HepG2 (cell line): ENCODE measurements around the gene DDX23. TPM values are rescaled to one million over a fixed set of nuclear protein-coding genes. Genes with fewer than 3 reads are reported as not detected.

Experiments used
- ATAC-seq: fragments of 200-7000 bp; cut with Tn5 transposase; 3 replicates; pipeline ENCODE4 v1.9.1; 2020; ENCODE audit warnings: mild to moderate bottlenecking, moderate library complexity
- BruUV-seq: library from RNA; stranded (reverse); fragments of 400-500 nt; replicated peaks from 2 replicates; lab custom pipeline; 2021; lab: Mats Ljungman, UMichigan
- CTCF ChIA-PET: fragments of 300-600 bp; formaldehyde crosslinking; extraction: SDS; loops from one replicate; lab custom pipeline; 2021; ENCODE audit warnings: low total read pairs, inconsistent platforms, low intra/inter-chr PET ratio; lab: Yijun Ruan, JAX
- POLR2A ChIA-PET: fragments of 350-600 bp; sonication (Branson Sonifier 250); formaldehyde crosslinking; loops from one replicate; lab custom pipeline; 2020; ENCODE audit warnings: antibody characterized with exemption, inconsistent platforms; lab: Yijun Ruan, JAX
- DNase-seq: peaks from one replicate; pipeline ENCODE4 v3.0.0-alpha.2; 2015; ENCODE audit warnings: low spot score
- FAIRE-seq: peaks from 3 replicates; lab custom pipeline; 2011; peaks lifted over from hg19 to GRCh38; lab: Jason Lieb, UNC
- H2AFZ ChIP-seq: one replicate; pipeline ENCODE4 v1.6.1; 2011; ENCODE audit warnings: low read length, inconsistent platforms
- H3K27ac ChIP-seq: fragments of 300-600 bp; 3 replicates; pipeline ENCODE4 v1.8.0; 2011; ENCODE audit warnings: mixed run types, mild to moderate bottlenecking, mixed read lengths, low read length, inconsistent platforms; ENCODE audit not compliant: insufficient read depth; ENCODE audit errors: extremely low read length
- H3K27me3 ChIP-seq, 2 experiments: fragments of 200-600 bp in 1 of 2; 2 replicates in 1 of 2; 3 replicates in 1 of 2; pipeline versions ENCODE4 v1.6.0 to v1.8.0; 2011; ENCODE audit warnings: low read length in 2 of 2, mild to moderate bottlenecking in 2 of 2, moderate library complexity in 2 of 2, inconsistent platforms in 1 of 2; ENCODE audit not compliant: insufficient read depth in 2 of 2, control insufficient read depth in 1 of 2
- H3K36me3 ChIP-seq, 2 experiments: fragments of 200-600 bp in 1 of 2; replicated peaks in 1 of 2; 2 replicates in 1 of 2; 3 replicates in 1 of 2; pipeline versions ENCODE4 v1.5.1 to v1.8.0; 2011; ENCODE audit warnings: low read length in 2 of 2, inconsistent platforms in 1 of 2; ENCODE audit not compliant: insufficient read depth in 2 of 2, control insufficient read depth in 1 of 2
- H3K4me1 ChIP-seq: 2 replicates; pipeline ENCODE4 v1.5.1; 2012; ENCODE audit warnings: low read length, inconsistent platforms; ENCODE audit not compliant: insufficient read depth
- H3K4me2 ChIP-seq: 2 replicates; pipeline ENCODE4 v1.6.0; 2011; ENCODE audit warnings: low read depth, low read length, inconsistent platforms
- H3K4me3 ChIP-seq, 3 experiments: fragments of 200-600 bp in 1 of 3; sonication (generic), shearing (Covaris generic) in 1 of 3; replicated peaks in 1 of 3; 2 replicates each; pipeline ENCODE4 v1.5.1; 2011 to 2016; ENCODE audit warnings: low read length in 3 of 3, inconsistent platforms in 2 of 3, low read depth in 2 of 3, mild to moderate bottlenecking in 2 of 3, control low read depth in 1 of 3, mixed read lengths in 1 of 3; ENCODE audit not compliant: insufficient read depth in 1 of 3
- H3K79me2 ChIP-seq: one replicate; pipeline ENCODE4 v1.6.1; 2011; ENCODE audit warnings: low read length, inconsistent platforms; ENCODE audit not compliant: insufficient read depth
- H3K9ac ChIP-seq: 2 replicates; pipeline ENCODE4 v1.6.0; 2011; ENCODE audit warnings: mild to moderate bottlenecking, low read depth, low read length, inconsistent platforms; ENCODE audit not compliant: insufficient read depth
- H3K9me3 ChIP-seq: 2 replicates; pipeline ENCODE4 v1.5.1; 2012; ENCODE audit warnings: mild to moderate bottlenecking, low read length
- H4K20me1 ChIP-seq: 2 replicates; pipeline ENCODE4 v1.6.0; 2011; ENCODE audit warnings: inconsistent platforms, mild to moderate bottlenecking, low read length, moderate library complexity; ENCODE audit not compliant: insufficient read depth
- ADNP ChIP-seq: sonication (generic); formaldehyde crosslinking; IDR thresholded peaks from 2 replicates; pipeline ENCODE4 v1.4.0; 2020; ENCODE audit warnings: missing genetic modification reagents
- CREB1 ChIP-seq, 2 experiments: fragments of 450-650 bp in 1 of 2; IDR thresholded peaks; 2 replicates each; pipeline ENCODE4 v1.6.1; 2016 to 2017; ENCODE audit warnings: control low read depth in 1 of 2, mild to moderate bottlenecking in 1 of 2, missing compliant biosample characterization in 1 of 2, missing genetic modification characterization in 1 of 2
- DMAP1 ChIP-seq: IDR thresholded peaks from 2 replicates; pipeline ENCODE4 v1.6.1; 2016
- DMTF1 ChIP-seq: sonication (generic); formaldehyde crosslinking; IDR thresholded peaks from 2 replicates; pipeline ENCODE4 v1.4.0; 2020; ENCODE audit warnings: mild to moderate bottlenecking, missing genetic modification reagents
- ELF1 ChIP-seq: sonication (generic); formaldehyde crosslinking; IDR thresholded peaks from 2 replicates; pipeline ENCODE4 v1.4.0; 2020; ENCODE audit warnings: missing genetic modification reagents
- GFI1 ChIP-seq: sonication (generic); formaldehyde crosslinking; IDR thresholded peaks from 2 replicates; pipeline ENCODE4 v1.5.0; 2020; ENCODE audit warnings: missing genetic modification reagents, mild to moderate bottlenecking, borderline replicate concordance
- KDM2A ChIP-seq: sonication (generic); formaldehyde crosslinking; IDR thresholded peaks from 2 replicates; pipeline ENCODE4 v1.4.0; 2020; ENCODE audit warnings: low read depth, missing genetic modification reagents, borderline replicate concordance
- KLF13 ChIP-seq: sonication (generic); formaldehyde crosslinking; IDR thresholded peaks from 2 replicates; pipeline ENCODE4 v1.4.0; 2020; ENCODE audit warnings: mild to moderate bottlenecking, missing genetic modification reagents
- MAX ChIP-seq: IDR thresholded peaks from 2 replicates; pipeline ENCODE4 v1.6.1; 2012; ENCODE audit warnings: inconsistent platforms
- MED13 ChIP-seq: sonication (generic); formaldehyde crosslinking; IDR thresholded peaks from 2 replicates; pipeline ENCODE4 v1.5.0; 2020; ENCODE audit warnings: missing genetic modification reagents
- PPARG ChIP-seq: conservative IDR thresholded peaks from 2 replicates; pipeline ENCODE4 v1.6.1; 2016; ENCODE audit warnings: missing biosample characterization, missing genetic modification reagents
- RELA ChIP-seq: sonication (generic); formaldehyde crosslinking; IDR thresholded peaks from 2 replicates; pipeline ENCODE4 v1.4.0; 2020; ENCODE audit warnings: missing genetic modification reagents
- RFXANK ChIP-seq: IDR thresholded peaks from 2 replicates; pipeline ENCODE4 v1.6.1; 2016
- STAT6 ChIP-seq: sonication (generic); formaldehyde crosslinking; IDR thresholded peaks from 2 replicates; pipeline ENCODE4 v1.4.0; 2020; ENCODE audit warnings: missing genetic modification reagents, mild to moderate bottlenecking, borderline replicate concordance
- TRIM24 ChIP-seq: sonication (generic); formaldehyde crosslinking; IDR thresholded peaks from 2 replicates; pipeline ENCODE4 v1.8.0; 2022; ENCODE audit warnings: mild to moderate bottlenecking, missing genetic modification reagents
- ZBTB20 ChIP-seq: sonication (generic); formaldehyde crosslinking; IDR thresholded peaks from 2 replicates; pipeline ENCODE4 v1.8.1; 2023; ENCODE audit warnings: missing genetic modification reagents, low read depth, mild to moderate bottlenecking, borderline replicate concordance
- ZNF20 ChIP-seq: sonication (generic); formaldehyde crosslinking; IDR thresholded peaks from 2 replicates; pipeline ENCODE4 v1.4.0; 2020; ENCODE audit warnings: mild to moderate bottlenecking, moderate library complexity, missing genetic modification reagents
- ZNF260 ChIP-seq: sonication (generic); formaldehyde crosslinking; IDR thresholded peaks from 2 replicates; pipeline ENCODE4 v1.4.0; 2020; ENCODE audit warnings: missing genetic modification reagents, low read depth, mild to moderate bottlenecking, borderline replicate concordance
- ZNF329 ChIP-seq: sonication (generic); formaldehyde crosslinking; IDR thresholded peaks from 2 replicates; pipeline ENCODE4 v1.9.0; 2021; ENCODE audit warnings: low read depth, mild to moderate bottlenecking, missing genetic modification reagents
- WGBS: methylation state at CpG from one replicate; pipeline ENCODE4 v1.1.6; 2017; ENCODE audit warnings: low lambda C conversion rate; 5-methylcytosine and 5-hydroxymethylcytosine counted together
- in situ Hi-C: cut with HindIII; loops from 2 replicates; pipeline ENCODE4 v1.10.0; 2017; ENCODE audit warnings: low pct_unique_long_range_greater_than_20kb; ENCODE audit not compliant: extremely low pct_ligation_motif_present
- intact Hi-C: fragments of 100-400 bp; cut with micrococcal nuclease; formaldehyde crosslinking; loops from one replicate; pipeline ENCODE4 v1.10.0; 2022; ENCODE audit not compliant: unreplicated experiment
- polyA plus RNA-seq, 8 experiments: library from polyadenylated mRNA; depleted of rRNA in 3 of 8; stranded (reverse) in 7 of 8; unstranded in 1 of 8; fragments of >200 nt; fragmentation: Illumina TruSeq in 4 of 8; extraction: Trizol in 4 of 8; gene quantifications; 2 replicates each; pipeline versions ENCODE4 v1.2.1 to v1.2.3, GENCODE V29; 2011 to 2016; ENCODE audit warnings: low read depth in 4 of 8, missing spikeins in 1 of 8, mixed read lengths in 1 of 8; ENCODE audit not compliant: insufficient read depth in 1 of 8
- total RNA-seq, 5 experiments: library from RNA; depleted of rRNA; stranded (reverse); fragments of >200 nt; fragmentation: Illumina TruSeq; extraction: Trizol; gene quantifications; 2 replicates each; pipeline ENCODE4 v1.2.3, GENCODE V29; 2016; ENCODE audit warnings: low read depth in 1 of 5

DDX23 gene
- total and polyA plus RNA-seq, 2 of the 13 experiments (the other 11 are each of a cell fraction or from before 2014, with no cell fraction given), result 35.7 to 90.0 TPM

GRCh38 chr12:48838048-48838447 lies 13.9 kb downstream of the DDX23 start (continued):
- TF ChIP-seq DMTF1 (CRISPR knock-in tag), result no peak
- no peak for TF ChIP-seq ZNF260 (CRISPR knock-in tag)
- TF ChIP-seq ADNP (CRISPR knock-in tag), result peak; percentile 56; the same call in 1 of the 2 replicates
- TF ChIP-seq GFI1, result peak; percentile 33; the same call in 1 of the 2 replicates
- TF ChIP-seq ZNF20, result no peak
- no peak for TF ChIP-seq MAX
- TF ChIP-seq, all 625 proteins: peak for 11

GRCh38 chr12:48832321-48833060 lies 19.5 kb downstream of the DDX23 start:
- 95% methylated on average over 10 of the region's 12 CpGs for WGBS
- BruUV-seq, result no TSS peak
- POLR2A ChIA-PET, result no interaction called here
- no peaks in the 10 kb centered on the region for H3K79me2 ChIP-seq
- H3K4me1 ChIP-seq, result no peaks in the 10 kb centered on the region
- no peak for DNase-seq
- in situ Hi-C loops, result no loop called here
- no peaks in the 10 kb centered on the region for H4K20me1 ChIP-seq
- intact Hi-C loops, result no loop called here
- no peak overlapping the region for H3K9ac ChIP-seq
- H2AFZ ChIP-seq, result no peak overlapping the region
- TF ChIP-seq ZBTB20 (no peak), KLF13 (CRISPR knock-in tag) (no peak), MED13 (no peak), TRIM24 (no peak), STAT6 (CRISPR knock-in tag) (no peak), DMAP1 (CRISPR knock-in tag) (no peak), ELF1 (CRISPR knock-in tag) (no peak), ZNF329 (CRISPR knock-in tag) (no peak), CREB1 (IDR thresholded peaks at IDR 0.05) (no peak), CREB1 (CRISPR knock-in tag; IDR thresholded peaks at IDR 0.05) (no peak), RELA (no peak), PPARG (no peak), KDM2A (no peak), RFXANK (CRISPR knock-in tag) (no peak)
- H3K36me3 ChIP-seq, result peaks cover 39 to 64% of the 10 kb centered on the region in 2 experiments
- CTCF ChIA-PET, result no interaction called here
- no peaks in the 10 kb centered on the region for H3K9me3 ChIP-seq
- H3K4me3 ChIP-seq, result no peak overlapping the region
- FAIRE-seq, result no peak
- no peak overlapping the region for H3K27ac ChIP-seq
- H3K4me2 ChIP-seq, result no peak overlapping the region
- H3K27me3 ChIP-seq, result no peaks in the 10 kb centered on the region
- no peak for ATAC-seq
